Activated CD4-positive, alpha-beta T cell treated with anti-CD3 and anti-CD28 coated beads, Interleukin-2, amount 50 U/mL, for 16 hours (primary cell): ENCODE measurements around the gene C1QTNF5.

ENCODE experiments used
- DNase-seq: peaks from one replicate; pipeline ENCODE4 v3.0.0-alpha.2; 2020

C1QTNF5 gene

GRCh38 chr11:119356349-119357031 is 15.8 kb upstream of the C1QTNF5 start:
- peak; percentile 70 for DNase-seq

GRCh38 chr11:119355091-119355843 is 14.6 kb upstream of the C1QTNF5 start:
- no peak for DNase-seq

DNA sequence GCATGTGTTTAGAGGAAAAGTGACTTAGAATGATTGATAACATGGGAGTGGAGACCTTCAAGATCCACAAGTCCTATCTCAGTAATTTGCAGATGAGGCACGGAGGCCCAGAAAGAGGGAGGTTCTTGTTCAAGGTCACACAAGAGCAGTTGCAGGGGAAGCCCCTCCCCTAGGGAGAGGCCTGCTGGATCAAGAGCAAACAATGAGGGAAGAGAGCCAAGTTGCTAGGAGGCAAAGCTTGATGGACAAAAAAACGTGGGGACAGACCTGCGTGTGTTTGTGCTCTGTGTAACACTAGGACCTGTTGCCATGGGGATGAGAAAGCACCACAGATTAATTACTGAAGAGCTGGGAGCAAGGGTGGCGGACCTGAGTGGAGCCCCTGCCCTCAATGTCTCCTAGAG is 12.2 kb upstream of the C1QTNF5 start:
- DNase-seq: no peak

DNA sequence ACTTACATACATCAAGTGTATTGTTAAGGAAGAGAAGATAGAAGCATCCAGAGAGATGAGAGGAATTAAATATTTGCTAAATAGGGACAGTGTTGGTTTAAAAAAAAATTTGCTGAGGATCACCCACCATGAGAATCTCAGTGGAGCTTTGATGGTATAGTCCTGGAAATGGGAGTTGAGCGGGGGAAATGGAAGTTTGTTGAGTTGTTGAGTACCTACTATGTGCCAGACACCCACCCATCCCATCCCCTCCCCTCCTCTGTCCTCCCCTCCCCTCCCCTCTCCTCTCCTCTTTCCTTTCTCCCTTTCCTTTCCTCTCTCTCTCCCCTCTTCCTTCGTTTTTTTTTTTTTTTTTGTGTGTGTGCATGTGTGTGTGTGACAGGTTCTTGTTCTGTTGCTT is 10.5 kb upstream of the C1QTNF5 start:
- no peak for DNase-seq

- no peak for DNase-seq
These were observed 9.6 kb upstream of the C1QTNF5 start for GRCh38 chr11:119350302-119350701.

DNA sequence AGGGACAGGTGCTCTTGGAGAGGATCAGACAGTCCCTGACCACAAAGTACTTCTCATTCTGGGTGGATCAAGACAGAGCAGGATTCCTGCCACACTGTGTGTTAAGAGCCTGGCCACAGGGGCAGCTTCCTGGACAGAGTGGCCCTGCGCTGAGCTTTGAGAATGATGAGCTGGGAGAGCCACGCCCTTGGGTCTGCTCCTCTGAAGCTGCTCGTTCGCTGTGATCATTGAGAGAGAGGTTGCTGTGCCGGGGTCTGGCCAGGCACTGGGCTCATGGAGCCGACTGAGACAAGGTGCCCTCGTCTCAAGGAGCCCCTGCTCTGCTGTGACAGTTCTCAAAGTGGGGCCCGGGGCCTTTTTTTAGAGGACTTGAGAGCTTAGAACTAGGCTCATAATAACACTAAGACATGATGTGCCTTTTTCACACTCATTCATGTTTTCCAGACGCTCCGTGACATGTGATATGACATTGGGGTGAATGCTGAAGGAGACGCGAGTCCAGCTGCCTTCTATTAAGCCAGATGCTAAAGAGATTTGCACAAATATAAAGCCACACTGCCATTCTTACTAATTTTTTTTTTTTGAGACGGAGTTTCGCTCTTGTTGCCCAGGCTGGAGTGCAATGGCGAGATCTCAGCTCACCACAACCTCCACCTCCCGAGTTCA is 7.4 kb upstream of the C1QTNF5 start:
- no peak for DNase-seq

DNA sequence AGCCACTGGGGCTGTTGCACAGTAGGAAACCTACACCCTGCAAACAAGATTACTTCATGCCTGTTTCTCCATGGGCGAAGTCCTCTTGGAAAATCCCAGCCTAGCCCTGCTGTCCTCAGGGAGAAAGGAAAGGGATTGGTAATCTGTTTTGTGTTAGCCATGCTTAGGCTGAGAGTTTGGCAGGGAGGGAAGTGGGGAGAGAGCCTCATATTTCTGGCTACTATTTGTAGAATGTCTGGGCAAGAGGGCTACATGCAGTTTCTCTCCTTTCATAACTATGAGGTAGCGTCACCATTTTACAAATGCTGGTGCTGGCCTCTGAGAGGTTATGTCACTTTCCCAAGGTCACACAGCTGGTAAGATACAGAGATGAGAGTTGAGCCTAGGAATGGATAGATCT is 6.6 kb upstream of the C1QTNF5 start:
- DNase-seq: no peak

DNA sequence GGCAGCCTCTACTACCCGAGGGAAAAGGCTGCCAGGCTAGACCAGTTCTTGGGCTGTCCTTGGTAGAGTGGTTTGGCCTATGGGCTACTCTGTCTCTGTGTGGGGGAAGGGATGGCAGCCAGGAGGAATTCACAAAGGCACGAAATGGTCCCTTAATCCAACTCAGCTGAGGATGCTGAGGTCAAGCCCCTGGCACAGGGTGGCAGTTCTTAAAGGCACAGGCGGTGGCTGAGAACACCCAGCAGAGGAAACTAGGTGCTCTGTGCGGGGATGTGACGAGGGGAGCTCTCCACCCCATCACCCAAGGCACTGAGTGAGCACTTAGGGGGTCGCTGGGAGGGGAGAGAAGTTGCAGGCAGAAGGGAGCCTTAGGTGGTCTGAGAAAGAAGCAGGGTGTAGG is 5.9 kb upstream of the C1QTNF5 start, which contains the start of gene MFRP:
Gene MFRP (minus strand): TSS at position 101 of the 400 bp plus-strand sequence. CDS start 192 bp downstream, outside the sequence.
- DNase-seq: no peak

DNA sequence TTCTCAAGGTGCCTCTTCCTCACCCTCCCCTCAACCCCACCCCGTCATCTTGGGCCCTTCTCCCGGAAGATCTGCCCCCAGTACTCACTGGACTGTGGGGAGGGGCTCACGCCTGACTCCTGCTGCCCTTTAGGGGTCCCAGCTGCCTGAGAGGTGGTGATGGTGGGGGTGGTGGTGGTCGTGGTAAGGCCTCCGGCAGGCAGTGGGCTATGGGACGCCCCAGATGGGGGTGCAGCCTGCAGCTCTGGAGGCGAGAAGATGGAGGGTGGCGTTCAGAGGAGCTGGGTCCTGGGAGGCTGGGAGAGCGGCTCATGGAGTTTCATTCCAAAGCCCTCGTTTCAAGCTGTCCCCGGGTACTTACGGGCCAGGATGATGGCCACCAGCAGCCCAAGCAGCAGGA is 5.0 kb upstream of the C1QTNF5 start:
- no peak for DNase-seq

DNA sequence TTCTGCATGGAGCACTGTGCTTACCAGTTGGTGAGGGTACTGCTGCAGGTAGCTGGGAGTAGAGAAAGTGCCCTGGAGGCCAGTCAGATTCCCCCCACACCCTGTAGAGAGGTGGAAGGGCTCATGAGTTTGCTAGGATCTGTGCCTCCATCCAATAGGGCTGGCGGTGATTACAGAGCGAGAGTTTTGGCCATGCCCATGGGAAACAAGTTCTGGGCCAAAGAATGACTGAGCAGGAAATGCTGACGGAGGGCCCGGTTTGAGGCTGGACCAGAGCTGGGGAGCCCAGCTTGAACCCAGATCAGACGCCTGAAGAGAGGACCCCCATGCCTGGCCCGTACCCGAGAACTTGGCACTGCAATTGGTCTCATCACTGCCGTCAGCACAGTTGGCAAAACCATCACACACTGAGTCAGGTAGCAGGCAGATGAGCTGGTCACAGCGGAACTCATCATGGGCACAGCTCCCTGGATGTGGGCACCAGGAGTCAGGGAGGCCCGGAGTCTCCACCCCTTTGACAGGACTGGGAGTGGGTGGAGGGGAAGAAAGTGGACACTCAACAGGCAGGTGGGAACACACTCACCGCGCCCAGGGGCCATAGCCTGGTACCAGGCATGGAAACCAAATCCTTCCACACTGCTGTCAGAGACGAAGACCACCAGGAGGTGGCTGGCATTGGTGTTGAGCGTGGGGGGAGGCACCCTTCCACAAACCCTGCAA is 3.8 kb upstream of the C1QTNF5 start:
- DNase-seq: no peak

DNA sequence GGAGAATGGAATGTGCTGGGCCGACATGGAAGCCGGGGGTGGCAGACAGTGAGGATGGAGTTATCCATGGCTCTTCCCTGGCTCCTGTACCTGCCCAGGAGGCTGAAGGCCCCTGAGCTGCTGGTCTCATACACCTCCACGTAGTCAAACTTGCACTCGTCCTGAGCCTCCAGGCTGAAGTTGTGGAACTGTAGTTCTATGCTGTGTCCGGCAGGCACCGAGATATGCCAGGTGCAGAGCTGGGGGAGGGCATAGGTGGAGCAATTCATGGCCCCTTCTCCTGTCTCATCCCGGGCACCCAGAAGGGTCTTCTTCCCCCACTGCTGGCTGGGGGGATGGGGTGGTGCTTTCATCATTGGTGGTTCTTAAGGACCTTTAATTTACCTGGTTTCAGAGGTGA is 3.0 kb upstream of the C1QTNF5 start:
- no peak for DNase-seq

DNA sequence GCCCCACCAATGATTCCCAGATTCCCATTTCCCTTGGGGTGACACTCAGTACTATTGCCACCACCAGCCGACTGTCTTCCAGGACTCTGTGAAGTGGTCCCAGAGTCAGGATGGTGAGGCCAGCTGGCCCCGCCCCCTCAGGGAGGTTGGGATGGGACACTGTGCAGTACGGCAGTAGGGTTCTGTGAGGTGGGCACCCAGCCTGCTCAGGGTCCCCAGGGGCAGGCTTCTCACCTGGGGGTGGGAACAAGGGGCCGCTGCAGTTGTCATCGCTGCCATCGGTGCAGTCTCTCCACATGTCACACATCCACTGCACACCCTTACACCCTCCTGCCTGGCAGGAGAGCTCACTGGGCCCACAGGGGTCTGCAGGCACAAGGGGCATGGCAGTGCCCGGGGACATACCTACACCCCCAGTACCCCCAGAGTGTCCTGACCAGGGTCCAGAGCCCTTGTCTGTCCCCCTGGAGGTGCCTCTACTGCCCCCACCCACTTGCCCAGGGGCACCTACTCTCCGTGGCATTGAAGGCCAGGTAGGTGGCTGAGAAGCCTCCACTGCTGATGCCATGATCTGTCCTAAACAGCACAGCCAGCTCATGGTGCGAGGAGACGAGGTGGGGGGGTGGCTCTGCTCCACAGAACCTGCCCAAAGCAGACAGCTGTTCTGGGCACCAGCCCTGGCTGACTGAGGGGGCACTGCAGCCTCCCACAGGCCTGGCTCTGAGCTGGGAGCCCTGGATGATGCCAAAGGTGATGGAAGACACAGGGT is 1.9 kb upstream of the C1QTNF5 start:
- no peak for DNase-seq

DNA sequence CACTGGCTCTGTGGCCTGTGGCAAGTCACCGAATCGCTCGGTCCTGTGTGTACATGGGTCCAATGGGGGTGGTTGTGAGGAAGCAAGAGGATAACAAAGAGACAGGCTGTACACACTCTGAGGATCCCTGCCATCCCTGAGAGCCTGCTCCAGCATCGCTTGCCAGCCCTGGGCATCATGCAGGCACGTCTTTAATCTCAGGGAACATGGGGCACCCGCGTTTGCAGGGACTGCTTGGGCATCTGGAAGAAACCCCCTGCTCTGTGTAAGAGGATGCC is 1.3 kb upstream of the C1QTNF5 start:
- no peak for DNase-seq

GRCh38 chr11:119341222-119342022 is 739 bp upstream of the C1QTNF5 start:
- DNase-seq: no peak

- no peak for DNase-seq
These were observed 921 bp downstream of the C1QTNF5 start for GRCh38 chr11:119339589-119340334.

DNA sequence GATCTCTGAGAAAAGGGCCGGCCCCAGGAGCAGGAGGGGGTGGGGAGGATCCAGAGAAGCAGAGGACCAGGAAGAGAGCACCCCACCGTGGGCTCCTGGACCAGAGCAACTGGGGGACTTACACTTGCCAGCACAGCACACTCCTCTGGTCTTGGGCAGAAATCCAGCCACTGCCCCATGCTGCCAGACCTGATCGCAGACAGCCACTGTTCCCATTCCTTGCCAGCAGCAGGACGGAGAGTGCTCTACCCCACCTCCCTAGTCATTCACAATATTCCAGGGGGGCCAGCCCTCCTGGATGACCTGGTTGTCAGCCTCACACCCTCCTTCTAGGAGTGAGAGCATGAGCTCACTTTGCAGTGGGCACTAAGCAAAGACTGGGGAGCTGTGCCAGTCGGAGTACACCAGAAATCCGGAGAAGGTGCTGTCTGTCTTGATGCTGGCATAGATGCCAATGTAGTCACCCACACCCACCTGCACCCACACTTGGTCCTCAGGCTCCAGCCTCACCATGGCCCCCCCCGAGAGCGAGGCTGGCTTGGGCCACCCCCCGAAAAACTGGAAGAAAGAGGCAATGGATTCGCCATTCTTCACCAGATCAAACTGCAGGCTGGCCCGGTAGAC is 1.6 kb downstream of the C1QTNF5 start:
- DNase-seq: no peak

DNA sequence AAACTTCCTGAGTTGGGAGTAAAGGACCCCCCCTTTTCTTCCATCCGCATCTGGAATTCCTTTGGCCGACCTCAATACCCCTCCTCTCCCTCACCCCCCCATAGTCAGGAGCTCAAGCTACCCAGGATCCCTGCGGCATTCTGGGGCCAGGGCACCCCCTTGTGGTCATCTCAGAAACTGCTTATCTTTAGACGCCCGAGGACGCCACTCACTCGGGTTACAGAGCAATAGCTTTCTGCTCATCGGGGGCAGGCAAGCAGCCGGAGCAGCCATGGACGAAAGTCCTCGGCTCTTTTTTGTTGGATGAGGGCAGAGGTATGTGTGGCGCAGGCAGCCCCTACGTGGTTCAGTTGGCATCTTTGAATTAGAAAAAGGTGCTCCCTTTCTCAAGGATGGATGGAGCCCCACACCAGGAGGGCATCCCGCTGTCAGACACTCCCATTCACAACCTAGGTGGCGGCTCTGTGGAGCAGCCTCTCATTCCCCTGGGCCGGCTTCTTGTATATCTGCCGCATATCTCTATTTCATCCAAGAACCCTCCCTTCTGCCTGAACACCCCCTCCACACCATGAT is 2.3 kb downstream of the C1QTNF5 start:
- peak; percentile 79 for DNase-seq

DNA sequence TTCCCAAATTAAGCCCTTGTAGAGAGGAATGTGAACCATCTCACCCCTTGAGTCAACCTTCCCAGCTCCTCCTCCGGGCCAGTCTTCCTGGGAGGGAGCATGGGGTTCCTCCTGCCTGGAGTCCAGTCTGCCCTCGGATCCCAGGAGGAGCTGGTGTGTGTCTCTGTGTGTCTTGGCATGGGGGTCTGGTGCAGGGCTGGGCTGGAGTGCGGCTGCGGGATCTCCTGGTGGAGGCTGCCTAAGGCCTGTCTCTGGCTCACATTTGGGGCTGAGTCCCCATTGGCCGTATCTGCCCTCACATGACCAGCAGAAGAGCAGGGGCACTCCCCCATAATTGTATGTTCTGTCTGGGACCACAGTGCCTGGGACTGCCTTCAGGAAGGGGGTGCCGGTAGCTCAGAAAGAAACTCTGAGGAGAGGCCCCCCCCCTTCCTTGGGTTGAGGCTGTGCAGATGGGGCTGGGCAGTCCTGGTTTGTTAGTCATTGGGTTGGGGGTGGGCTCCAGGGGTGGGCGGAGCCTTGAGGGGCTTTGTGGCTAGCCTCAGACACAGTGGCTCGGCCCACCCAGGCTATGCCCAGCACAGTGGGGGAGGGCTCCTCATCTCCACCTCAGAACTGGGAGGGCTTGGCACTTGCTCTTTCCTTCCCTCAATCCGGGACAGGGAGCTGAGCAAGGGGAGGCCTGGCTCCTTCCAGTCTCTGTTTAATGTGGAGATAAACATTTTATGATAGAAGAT is 2.9 kb downstream of the C1QTNF5 start:
- DNase-seq: no peak

- DNase-seq: no peak
These were observed 3.8 kb downstream of the C1QTNF5 start for GRCh38 chr11:119336744-119337469.
